ENCODE results near the gene FBXO8. TPM values are rescaled to one million over a fixed set of nuclear protein-coding genes. Genes with fewer than 3 reads are reported as not detected.
"Not testable (repeated sequence)": the region's sequence is repeated elsewhere in the genome, so short reads cannot be mapped to it uniquely, and the experiment has no call there.

The FBXO8 gene
- total RNA-seq, 1 donor from 2014 or later = 14.7 TPM

GRCh38 chr4:174262624-174263444, 20.6 kb downstream of the FBXO8 start:
- DNase-seq (ENCODE audit: low read depth) = no peak
- no peak overlapping the region for H3K4me3 ChIP-seq (ENCODE audit: low read depth, low read length)
- no peak for TF ChIP-seq CTCF (conservative IDR thresholded peaks at IDR 0.05; ENCODE audit: low read depth, low read length)

DNA sequence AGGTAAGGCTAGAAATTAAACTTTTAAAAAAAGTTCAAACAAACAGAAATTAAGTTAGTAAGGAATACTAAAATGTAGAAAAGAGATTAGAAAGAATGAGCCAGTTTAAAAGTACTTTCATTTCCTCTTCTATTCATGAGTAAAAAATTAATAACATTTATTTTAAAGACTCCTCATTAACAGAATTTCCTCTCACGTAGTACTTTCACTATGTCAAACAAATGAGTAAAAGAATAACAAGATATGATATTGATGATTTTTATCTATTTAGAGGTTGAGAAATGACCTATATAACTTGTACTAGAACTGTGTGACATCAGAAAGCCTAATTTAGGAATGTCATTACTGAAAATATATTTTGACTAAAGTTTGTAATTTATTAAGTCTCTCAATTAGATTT, 22.0 kb downstream of the FBXO8 start:
- DNase-seq (ENCODE audit: low read depth); H3K4me3 ChIP-seq (ENCODE audit: low read depth, low read length): not testable (repeated sequence)

DNA sequence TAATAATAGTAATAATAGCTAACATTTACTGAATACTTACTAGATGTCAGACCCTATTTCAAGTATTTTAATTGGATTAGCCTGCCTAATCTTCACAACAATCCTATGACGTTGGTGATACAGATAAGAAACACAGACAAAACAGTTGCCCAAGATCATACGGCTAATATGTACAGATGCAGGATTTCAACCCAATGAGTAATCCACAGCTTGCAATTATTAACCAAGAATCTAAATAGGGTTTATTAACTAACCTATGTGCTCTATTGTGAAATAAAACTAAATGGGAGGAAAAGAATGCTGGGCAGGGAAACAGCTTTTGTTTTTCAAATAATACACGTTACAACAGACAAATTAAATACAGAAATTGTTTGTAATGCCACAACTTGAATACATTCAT, 23.4 kb downstream of the FBXO8 start:
- peak overlapping the region; percentile 15 for H3K4me3 ChIP-seq (ENCODE audit: low read depth, low read length)
- no peak for TF ChIP-seq CTCF (conservative IDR thresholded peaks at IDR 0.05; ENCODE audit: low read depth, low read length)
- peak; percentile 73 for DNase-seq (ENCODE audit: low read depth)

DNA sequence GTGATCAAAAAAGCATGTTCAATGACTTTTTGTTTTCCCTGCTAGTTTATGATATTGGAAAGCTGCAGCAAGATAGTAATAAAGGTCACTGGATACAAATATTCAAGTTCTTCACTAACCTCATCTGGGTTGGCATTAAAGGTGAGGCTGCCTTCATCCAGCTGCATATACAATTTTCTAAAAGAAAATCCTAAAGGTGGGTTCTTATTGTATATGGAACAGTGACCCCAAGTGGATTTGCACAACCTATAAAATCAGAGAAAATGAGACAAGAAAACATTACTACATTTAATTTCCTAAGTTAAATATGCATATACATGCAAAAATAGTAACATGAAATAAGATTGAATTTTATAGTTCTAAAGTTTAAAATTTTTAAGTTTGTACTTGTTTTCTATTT, 23.9 kb downstream of the FBXO8 start:
- no peak overlapping the region for H3K4me3 ChIP-seq (ENCODE audit: low read depth, low read length)
- no peak for DNase-seq (ENCODE audit: low read depth)
- no peak for TF ChIP-seq CTCF (conservative IDR thresholded peaks at IDR 0.05; ENCODE audit: low read depth, low read length)

- no peak overlapping the region for H3K4me3 ChIP-seq (ENCODE audit: low read depth, low read length)
- TF ChIP-seq CTCF (conservative IDR thresholded peaks at IDR 0.05; ENCODE audit: low read depth, low read length) = no peak
- no peak for DNase-seq (ENCODE audit: low read depth)
Measured at GRCh38 chr4:174256277-174256713, 27.2 kb downstream of the FBXO8 start.

GRCh38 chr4:174255786-174256185, 27.7 kb downstream of the FBXO8 start:
- DNase-seq (ENCODE audit: low read depth) = no peak
- H3K4me3 ChIP-seq (ENCODE audit: low read depth, low read length) = no peak overlapping the region
- TF ChIP-seq CTCF (conservative IDR thresholded peaks at IDR 0.05; ENCODE audit: low read depth, low read length) = no peak

DNA sequence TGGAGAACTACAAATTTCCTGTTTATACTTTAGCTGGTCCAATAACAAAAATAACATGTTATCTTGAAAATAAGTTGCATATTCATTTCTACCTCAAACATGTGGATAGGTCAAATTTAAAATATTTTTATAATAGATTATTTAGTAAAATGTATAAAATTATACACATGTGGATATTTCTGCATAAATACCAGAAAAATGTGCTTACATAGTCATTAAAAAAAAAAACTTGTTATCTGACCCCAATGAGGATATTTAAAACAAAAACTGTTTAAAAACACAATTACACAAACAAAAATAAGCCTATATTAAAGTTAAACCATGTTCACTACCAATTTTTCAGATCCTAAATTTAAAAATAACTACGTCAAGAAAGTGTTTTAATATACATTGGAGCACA, 28.1 kb downstream of the FBXO8 start:
- TF ChIP-seq CTCF (conservative IDR thresholded peaks at IDR 0.05; ENCODE audit: low read depth, low read length) = no peak
- DNase-seq (ENCODE audit: low read depth) = no peak
- H3K4me3 ChIP-seq (ENCODE audit: low read depth, low read length) = no peak overlapping the region
